Measurements from ENCODE around the gene AFF3. TPM values are rescaled to one million over a fixed set of nuclear protein-coding genes. Genes with fewer than 3 reads are reported as not detected.

AFF3 gene
- total and polyA plus RNA-seq, 10 of the 15 experiments (the other 5 are each of a cell fraction or from before 2014, with no cell fraction given): 0.26 to 5.5 (median 3.0) TPM

DNA sequence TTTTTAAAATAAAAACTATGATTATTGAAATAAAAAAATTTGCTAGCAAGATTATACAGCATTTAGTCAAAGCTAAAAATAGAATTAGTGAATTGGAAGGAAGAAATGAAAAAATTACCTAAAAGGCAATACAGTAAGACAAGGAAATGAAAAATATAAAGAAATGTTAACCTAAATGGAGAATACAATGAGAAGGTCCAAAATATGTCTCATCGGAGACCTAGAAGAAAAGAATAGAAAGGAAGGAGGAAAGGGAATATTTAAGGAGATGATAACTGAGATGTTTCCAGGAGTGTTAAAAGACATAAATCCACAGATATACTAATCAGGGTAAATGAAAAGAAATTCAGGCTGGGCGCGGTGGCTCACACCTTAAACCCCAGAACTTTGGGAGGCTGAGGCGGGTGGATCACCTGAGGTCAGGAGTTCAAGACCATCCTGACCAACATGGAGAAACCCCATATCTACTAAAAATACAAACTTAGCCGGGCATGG, 78.9 kb downstream of the AFF3 start:
- RAD21 ChIA-PET (ENCODE audit: unreplicated experiment): no interaction called here
- no TSS peak for BruUV-seq (replicated peaks)
- H3K9me3 ChIP-seq (replicated peaks; ENCODE audit: control insufficient read depth, insufficient read depth, low read length): no peaks in the 10 kb centered on the region
- no peaks in the 10 kb centered on the region for H3K36me3 ChIP-seq (ENCODE audit: control insufficient read depth in 2 of 2, insufficient read depth in 2 of 2, low read length in 1 of 2)
- H3K27ac ChIP-seq (ENCODE audit: control insufficient read depth, insufficient read depth): no peak overlapping the region
- no peak overlapping the region for H3K9ac ChIP-seq (ENCODE audit: control insufficient read depth, insufficient read depth, low read length)
- no peaks in the 10 kb centered on the region for H4K20me1 ChIP-seq (ENCODE audit: control insufficient read depth, insufficient read depth)
- DNase-seq (ENCODE audit: low read depth, low spot score): no peak
- CTCF ChIA-PET: no interaction called here
- SMC1A ChIA-PET (ENCODE audit: uncharacterized antibody, unreplicated experiment): no interaction called here
- H2AFZ ChIP-seq (ENCODE audit: control insufficient read depth, low read depth, low read length): no peak overlapping the region
- FAIRE-seq: no peak
- TF ChIP-seq IRF4 (IDR thresholded peaks at IDR 0.05; ENCODE audit: low read depth, low read length): no peak
- TF ChIP-seq KDM1A (IDR thresholded peaks at IDR 0.05; ENCODE audit: borderline replicate concordance): no peak
- TF ChIP-seq NFIC (IDR thresholded peaks at IDR 0.05; ENCODE audit: low read depth, low read length): no peak
- no peak for TF ChIP-seq SIX5 (IDR thresholded peaks at IDR 0.05; ENCODE audit: low read depth, low read length, severe bottlenecking)
- WGBS (ENCODE audit: insufficient coverage, insufficient replicate concordance, low lambda C conversion rate, missing lambda C conversion rate): 87% methylated on average over 5 of the region's 5 CpGs
- H3K4me1 ChIP-seq (ENCODE audit: control insufficient read depth, insufficient read depth, low read length): no peaks in the 10 kb centered on the region; the same call in 1 of the 2 replicates
- ATAC-seq: no peak
- H3K27me3 ChIP-seq (replicated peaks in 1 of 2; ENCODE audit: control insufficient read depth in 2 of 2, insufficient read depth in 2 of 2, low read length in 1 of 2): no peaks in the 10 kb centered on the region
- H3K4me3 ChIP-seq: no peak overlapping the region
- intact Hi-C loops (cut with micrococcal nuclease; ENCODE audit: unreplicated experiment) (no loop called here), in situ Hi-C loops (cut with MboI) (no loop called here)
- H3K79me2 ChIP-seq (ENCODE audit: control insufficient read depth, insufficient read depth, low read length): no peaks in the 10 kb centered on the region
- no peak overlapping the region for H3K4me2 ChIP-seq (ENCODE audit: control insufficient read depth, insufficient read depth)
- POLR2A ChIA-PET: no interaction called here

DNA sequence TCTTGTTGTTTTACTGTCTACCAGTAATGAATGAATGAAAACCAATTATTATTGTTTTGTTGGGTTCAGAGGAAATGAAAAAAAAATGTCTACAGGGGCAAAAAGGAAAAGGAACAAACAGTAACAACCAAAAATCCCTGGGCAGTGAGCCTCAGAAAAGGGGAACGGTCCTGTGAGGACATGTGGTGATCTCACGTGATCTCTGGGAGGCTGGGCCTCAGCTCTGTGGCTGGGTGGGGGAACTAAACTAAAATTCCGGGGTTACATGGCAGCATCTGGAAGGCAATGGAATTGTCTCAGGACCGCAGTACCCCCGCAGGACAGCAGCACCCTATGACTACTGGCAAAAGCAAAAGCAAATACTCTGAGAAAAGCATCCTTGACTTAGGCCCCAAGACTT, 80.1 kb downstream of the AFF3 start:
- ChIA-PET RAD21 (ENCODE audit: unreplicated experiment) (no interaction called here), POLR2A (no interaction called here), CTCF (no interaction called here), SMC1A (ENCODE audit: uncharacterized antibody, unreplicated experiment) (no interaction called here)
- Histone ChIP-seq H3K27me3 (replicated peaks in 1 of 2; ENCODE audit: control insufficient read depth in 2 of 2, insufficient read depth in 2 of 2, low read length in 1 of 2) (no peaks in the 10 kb centered on the region), H4K20me1 (ENCODE audit: control insufficient read depth, insufficient read depth) (no peaks in the 10 kb centered on the region), H3K4me1 (ENCODE audit: control insufficient read depth, insufficient read depth, low read length) (no peaks in the 10 kb centered on the region; the same call in 1 of the 2 replicates), H3K9ac (ENCODE audit: control insufficient read depth, insufficient read depth, low read length) (no peak overlapping the region), H3K4me2 (ENCODE audit: control insufficient read depth, insufficient read depth) (no peak overlapping the region), H3K79me2 (ENCODE audit: control insufficient read depth, insufficient read depth, low read length) (no peaks in the 10 kb centered on the region), H2AFZ (ENCODE audit: control insufficient read depth, low read depth, low read length) (no peak overlapping the region), H3K4me3 (no peak overlapping the region), H3K9me3 (replicated peaks; ENCODE audit: control insufficient read depth, insufficient read depth, low read length) (no peaks in the 10 kb centered on the region), H3K27ac (ENCODE audit: control insufficient read depth, insufficient read depth) (no peak overlapping the region), H3K36me3 (ENCODE audit: control insufficient read depth in 2 of 2, insufficient read depth in 2 of 2, low read length in 1 of 2) (no peaks in the 10 kb centered on the region)
- no peak for TF ChIP-seq ZNF274 (IDR thresholded peaks at IDR 0.05; ENCODE audit: insufficient read depth, insufficient read length)
- no peak for TF ChIP-seq TCF3 (IDR thresholded peaks at IDR 0.05; ENCODE audit: borderline replicate concordance, insufficient read depth, low read depth, low read length)
- no peak for TF ChIP-seq MEF2A (IDR thresholded peaks at IDR 0.05; ENCODE audit: insufficient read depth, low read depth, low read length)
- TF ChIP-seq TARDBP (IDR thresholded peaks at IDR 0.05; ENCODE audit: borderline replicate concordance): no peak
- WGBS (ENCODE audit: insufficient coverage, insufficient replicate concordance, low lambda C conversion rate, missing lambda C conversion rate): 53% methylated on average over 5 of the region's 5 CpGs
- DNase-seq (ENCODE audit: low read depth, low spot score): no peak
- intact Hi-C loops (cut with micrococcal nuclease; ENCODE audit: unreplicated experiment): no loop called here
- BruUV-seq (replicated peaks): no TSS peak
- no peak for ATAC-seq
- FAIRE-seq: no peak
- in situ Hi-C loops (cut with MboI): no loop called here

All from GM12878 (cell line).